OCI-LY3 (cell line): ENCODE measurements around the gene F8.
"Not testable (repeated sequence)": the region's sequence is repeated elsewhere in the genome, so short reads cannot be mapped to it uniquely, and the experiment has no call there.

ENCODE experiments used
- EZH2phosphoT487 ChIP-seq: fragments of 200-600 bp; shearing (Covaris generic); IDR thresholded peaks from 2 replicates; pipeline ENCODE4 v1.6.1; 2018; ENCODE audit warnings: antibody characterized with exemption, mixed run types, low read depth
- TF ChIP-seq, protein P1 (sequence below): fragments of 200-600, 300-600 bp; sonication (generic); IDR thresholded peaks from 2 replicates; pipeline ENCODE4 v1.5.1; 2014; ENCODE audit warnings: antibody characterized with exemption, low read length, low read depth

- TF ChIP-seq, protein P1, sequence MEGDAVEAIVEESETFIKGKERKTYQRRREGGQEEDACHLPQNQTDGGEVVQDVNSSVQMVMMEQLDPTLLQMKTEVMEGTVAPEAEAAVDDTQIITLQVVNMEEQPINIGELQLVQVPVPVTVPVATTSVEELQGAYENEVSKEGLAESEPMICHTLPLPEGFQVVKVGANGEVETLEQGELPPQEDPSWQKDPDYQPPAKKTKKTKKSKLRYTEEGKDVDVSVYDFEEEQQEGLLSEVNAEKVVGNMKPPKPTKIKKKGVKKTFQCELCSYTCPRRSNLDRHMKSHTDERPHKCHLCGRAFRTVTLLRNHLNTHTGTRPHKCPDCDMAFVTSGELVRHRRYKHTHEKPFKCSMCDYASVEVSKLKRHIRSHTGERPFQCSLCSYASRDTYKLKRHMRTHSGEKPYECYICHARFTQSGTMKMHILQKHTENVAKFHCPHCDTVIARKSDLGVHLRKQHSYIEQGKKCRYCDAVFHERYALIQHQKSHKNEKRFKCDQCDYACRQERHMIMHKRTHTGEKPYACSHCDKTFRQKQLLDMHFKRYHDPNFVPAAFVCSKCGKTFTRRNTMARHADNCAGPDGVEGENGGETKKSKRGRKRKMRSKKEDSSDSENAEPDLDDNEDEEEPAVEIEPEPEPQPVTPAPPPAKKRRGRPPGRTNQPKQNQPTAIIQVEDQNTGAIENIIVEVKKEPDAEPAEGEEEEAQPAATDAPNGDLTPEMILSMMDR: not testable (repeated sequence)
- TF ChIP-seq EZH2phosphoT487: not testable (repeated sequence)
Observed at GRCh38 chrX:154816326-154816898, 206.1 kb downstream of the F8 start.
